ACC112 (cell line): ENCODE data around the gene DRC7.

Experiments
- H2AFZ ChIP-seq: fragments of 200-600 bp; sonication (generic); one replicate; pipeline ENCODE4 v1.6.0; 2017; ENCODE audit warnings: antibody characterized with exemption, low read length; ENCODE audit not compliant: unreplicated experiment
- H3K27ac ChIP-seq: fragments of 200-600 bp; sonication (generic); 2 replicates; pipeline ENCODE4 v1.5.1; 2014; ENCODE audit warnings: low read depth, mild to moderate bottlenecking, antibody characterized with exemption, low read length, moderate library complexity
- H3K27me3 ChIP-seq: fragments of 200-600 bp; sonication (generic); 2 replicates; pipeline ENCODE4 v1.6.1; 2014; ENCODE audit warnings: mild to moderate bottlenecking, antibody characterized with exemption, low read length, moderate library complexity, mixed read lengths; ENCODE audit not compliant: insufficient read depth
- H3K36me3 ChIP-seq: fragments of 200-600 bp; sonication (generic); 2 replicates; pipeline ENCODE4 v1.6.1; 2016; ENCODE audit warnings: mild to moderate bottlenecking, antibody characterized with exemption, low read length, moderate library complexity, mixed read lengths; ENCODE audit not compliant: insufficient read depth
- H3K4me1 ChIP-seq: fragments of 200-600 bp; sonication (generic); one replicate; pipeline ENCODE4 v1.6.1; 2016; ENCODE audit warnings: low read length, mixed read lengths; ENCODE audit not compliant: insufficient read depth, unreplicated experiment, control insufficient read depth
- H3K4me3 ChIP-seq: fragments of 200-600 bp; sonication (generic); 2 replicates; pipeline ENCODE4 v1.5.1; 2014; ENCODE audit warnings: mild to moderate bottlenecking, low read depth, low read length
- H3K79me2 ChIP-seq: fragments of 200-600 bp; sonication (generic); one replicate; pipeline ENCODE4 v1.6.0; 2016; ENCODE audit warnings: low read length; ENCODE audit not compliant: control insufficient read depth, unreplicated experiment, insufficient read depth

DRC7 gene

DNA sequence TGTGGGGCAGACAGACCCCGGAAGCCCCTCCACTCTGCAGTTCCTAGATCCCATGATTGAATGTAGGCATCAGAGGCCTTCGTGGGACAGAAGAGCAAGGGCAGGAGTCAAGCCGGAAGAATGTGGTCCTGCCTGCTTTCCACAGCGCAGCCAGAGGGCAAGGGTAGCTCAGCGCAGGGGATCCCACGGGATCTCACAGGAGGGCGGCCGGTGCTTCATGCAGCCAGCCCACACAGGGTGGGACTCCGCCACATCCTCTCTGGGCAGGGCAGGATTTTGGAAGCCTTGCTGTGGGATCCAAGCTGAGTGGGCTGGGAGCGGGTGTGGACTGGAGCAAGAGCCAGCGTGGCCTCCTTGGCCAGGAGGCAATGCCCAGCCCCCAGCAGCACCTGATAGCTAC, 54.0 kb downstream of the DRC7 start:
- H3K27ac ChIP-seq: no peak overlapping the region

DNA sequence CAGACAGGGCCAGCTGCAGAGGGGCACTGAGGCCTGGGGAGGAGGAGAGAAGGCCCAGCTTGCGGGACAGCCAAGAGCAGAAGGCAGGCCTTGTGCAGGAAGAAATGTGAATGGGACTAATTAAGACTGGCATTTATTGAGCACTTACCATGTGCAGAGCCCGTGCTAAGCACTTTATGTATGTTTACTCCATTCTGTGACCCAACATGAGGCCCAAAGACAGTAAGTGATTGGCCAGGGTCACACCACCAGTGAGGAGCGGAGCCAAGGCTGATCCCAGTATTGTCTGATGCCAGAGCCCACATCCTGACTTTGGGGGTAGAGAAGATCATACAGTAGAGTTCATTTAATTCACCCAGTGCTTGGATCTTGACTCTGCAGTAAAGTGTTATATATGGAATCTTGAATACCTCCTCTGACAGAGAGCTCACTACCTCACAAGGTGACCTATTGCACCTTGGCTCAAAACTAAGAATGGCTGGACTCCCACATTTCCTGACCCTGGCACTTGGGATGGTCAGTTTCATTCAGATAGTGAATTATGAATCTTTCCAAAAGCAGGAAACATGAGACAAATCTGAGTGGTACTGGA, 54.6 kb downstream of the DRC7 start:
- Histone ChIP-seq H3K4me3 (no peak overlapping the region), H3K79me2 (no peaks in the 10 kb centered on the region), H2AFZ (no peak overlapping the region), H3K27ac (no peak overlapping the region), H3K27me3 (no peaks in the 10 kb centered on the region), H3K4me1 (no peaks in the 10 kb centered on the region), H3K36me3 (no peaks in the 10 kb centered on the region)

More for the DNA sequence above, 54.0 kb downstream of the DRC7 start:
- H3K79me2 ChIP-seq: no peaks in the 10 kb centered on the region
- H3K36me3 ChIP-seq: no peaks in the 10 kb centered on the region
- no peaks in the 10 kb centered on the region for H3K4me1 ChIP-seq
- no peak overlapping the region for H2AFZ ChIP-seq
- no peak overlapping the region for H3K4me3 ChIP-seq
- no peaks in the 10 kb centered on the region for H3K27me3 ChIP-seq

DNA sequence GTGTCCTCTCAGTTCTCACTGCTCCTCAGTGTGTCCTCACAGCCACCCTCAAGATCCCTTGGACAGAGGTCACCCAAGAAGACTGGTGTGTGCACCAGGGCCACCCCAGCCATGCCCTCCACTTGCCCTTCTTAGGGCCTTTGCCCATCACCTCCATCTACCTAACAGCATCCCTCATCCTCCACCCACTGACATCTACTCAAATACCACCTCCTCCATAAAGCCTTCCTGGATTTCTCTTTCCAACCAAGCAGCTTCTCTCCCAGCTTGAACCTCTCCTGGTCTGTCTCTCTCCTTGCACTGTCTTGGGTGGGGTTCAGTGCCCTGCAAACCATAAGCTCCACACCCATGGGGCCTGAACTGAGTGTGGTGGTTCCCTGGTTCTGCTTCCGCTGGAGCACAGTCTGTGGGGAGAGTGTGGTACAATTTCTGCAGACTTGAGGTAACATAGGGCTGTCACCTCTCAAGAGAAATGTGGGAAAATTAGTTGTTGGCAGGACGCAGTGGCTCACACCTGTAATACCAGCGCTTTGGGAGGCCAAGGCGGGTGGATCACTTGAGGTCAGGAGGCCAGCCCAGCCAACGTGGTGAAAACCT, 55.3 kb downstream of the DRC7 start:
- no peaks in the 10 kb centered on the region for H3K4me1 ChIP-seq
- H3K79me2 ChIP-seq: no peaks in the 10 kb centered on the region
- H3K27ac ChIP-seq: no peak overlapping the region
- H3K36me3 ChIP-seq: no peaks in the 10 kb centered on the region
- no peak overlapping the region for H2AFZ ChIP-seq
- no peak overlapping the region for H3K4me3 ChIP-seq
- no peaks in the 10 kb centered on the region for H3K27me3 ChIP-seq

DNA sequence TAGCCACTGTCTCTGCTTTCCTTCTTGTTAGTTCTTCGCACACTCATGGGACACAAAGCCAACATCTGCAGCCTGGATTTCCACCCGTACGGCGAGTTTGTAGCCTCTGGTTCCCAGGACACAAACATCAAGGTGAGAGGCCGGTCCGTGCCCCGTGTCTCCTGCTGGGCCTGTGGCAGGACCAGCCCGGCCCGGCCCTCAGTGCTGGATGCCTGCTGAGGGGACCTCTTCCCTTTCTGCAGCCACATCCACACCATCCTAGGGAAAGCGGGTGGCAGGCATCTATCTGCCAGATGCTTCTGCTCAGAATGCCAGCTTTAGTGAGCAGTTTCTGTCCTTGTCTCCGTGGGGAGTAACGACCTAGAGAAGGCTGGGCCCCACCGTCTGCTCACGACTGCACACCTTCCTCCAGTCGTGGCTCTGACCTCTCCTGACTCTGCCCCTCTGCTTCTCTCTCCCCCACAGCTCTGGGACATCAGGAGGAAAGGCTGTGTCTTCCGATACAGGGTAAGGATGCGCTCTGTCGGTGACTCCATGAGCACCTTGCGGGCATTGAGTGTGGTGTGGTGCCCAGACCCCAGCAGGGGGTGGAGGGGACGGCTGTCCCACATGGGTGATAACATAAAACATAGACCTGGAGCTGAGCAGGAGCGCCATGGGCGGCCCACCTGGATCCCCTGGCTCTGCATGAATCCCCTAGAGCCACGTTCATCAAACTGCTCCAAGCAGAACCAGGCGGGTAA, 56.4 kb downstream of the DRC7 start:
- Histone ChIP-seq H3K36me3 (no peaks in the 10 kb centered on the region), H3K27ac (no peak overlapping the region), H2AFZ (no peak overlapping the region), H3K4me1 (no peaks in the 10 kb centered on the region), H3K4me3 (no peak overlapping the region), H3K79me2 (no peaks in the 10 kb centered on the region), H3K27me3 (no peaks in the 10 kb centered on the region)

DNA sequence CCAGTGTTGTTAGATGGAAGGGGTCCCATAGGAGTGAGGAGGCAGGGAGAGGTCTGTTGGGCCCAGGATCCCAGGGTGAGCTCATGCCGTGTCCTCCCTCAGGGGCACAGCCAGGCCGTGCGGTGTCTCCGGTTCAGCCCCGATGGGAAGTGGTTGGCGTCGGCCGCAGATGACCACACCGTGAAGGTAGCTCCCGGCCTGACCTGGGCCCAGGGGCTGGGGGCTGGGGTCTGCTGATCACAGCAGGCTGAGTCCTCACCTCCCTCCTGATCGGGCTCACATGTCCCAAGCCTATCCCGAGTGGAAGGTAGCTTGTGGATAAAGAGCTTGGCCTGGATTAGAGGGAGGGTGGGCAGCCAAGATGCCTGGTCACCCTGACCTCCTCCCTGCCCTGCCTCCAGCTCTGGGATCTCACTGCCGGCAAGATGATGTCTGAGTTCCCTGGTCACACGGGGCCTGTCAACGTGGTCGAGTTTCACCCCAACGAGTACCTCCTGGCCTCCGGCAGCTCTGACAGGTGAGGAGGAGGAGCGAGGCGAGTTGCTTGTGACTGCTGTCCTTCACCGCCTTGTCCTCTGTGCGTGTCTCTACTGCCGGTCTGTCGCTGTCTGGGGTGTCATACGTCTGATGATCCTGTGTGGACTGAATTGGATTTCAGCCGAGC, 57.1 kb downstream of the DRC7 start:
- H3K4me3 ChIP-seq: no peak overlapping the region
- H2AFZ ChIP-seq: no peak overlapping the region
- H3K27ac ChIP-seq: no peak overlapping the region
- H3K27me3 ChIP-seq: no peaks in the 10 kb centered on the region
- H3K36me3 ChIP-seq: no peaks in the 10 kb centered on the region
- H3K4me1 ChIP-seq: no peaks in the 10 kb centered on the region
- no peaks in the 10 kb centered on the region for H3K79me2 ChIP-seq

DNA sequence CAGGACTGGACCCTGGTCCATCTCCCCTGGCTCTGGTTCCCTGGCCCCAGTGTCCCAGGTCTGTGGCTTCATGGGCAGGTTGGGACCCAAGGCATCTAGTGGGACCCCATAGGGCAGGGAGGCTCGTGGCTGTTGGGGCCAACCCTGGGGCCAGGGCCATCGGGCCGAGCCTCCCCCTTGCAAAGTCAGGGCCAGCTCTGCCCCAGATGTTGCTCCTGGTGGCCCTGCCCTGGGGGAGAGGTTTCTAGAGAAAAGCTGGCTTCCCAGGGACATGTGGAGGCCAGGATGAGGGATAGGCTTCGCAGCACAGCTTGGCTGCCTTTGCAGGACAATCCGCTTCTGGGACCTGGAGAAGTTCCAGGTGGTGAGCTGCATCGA, 57.6 kb downstream of the DRC7 start:
- Histone ChIP-seq H3K4me1 (no peaks in the 10 kb centered on the region), H3K36me3 (no peaks in the 10 kb centered on the region), H3K79me2 (no peaks in the 10 kb centered on the region), H3K27ac (no peak overlapping the region), H3K27me3 (no peaks in the 10 kb centered on the region), H3K4me3 (no peak overlapping the region), H2AFZ (no peak overlapping the region)

DNA sequence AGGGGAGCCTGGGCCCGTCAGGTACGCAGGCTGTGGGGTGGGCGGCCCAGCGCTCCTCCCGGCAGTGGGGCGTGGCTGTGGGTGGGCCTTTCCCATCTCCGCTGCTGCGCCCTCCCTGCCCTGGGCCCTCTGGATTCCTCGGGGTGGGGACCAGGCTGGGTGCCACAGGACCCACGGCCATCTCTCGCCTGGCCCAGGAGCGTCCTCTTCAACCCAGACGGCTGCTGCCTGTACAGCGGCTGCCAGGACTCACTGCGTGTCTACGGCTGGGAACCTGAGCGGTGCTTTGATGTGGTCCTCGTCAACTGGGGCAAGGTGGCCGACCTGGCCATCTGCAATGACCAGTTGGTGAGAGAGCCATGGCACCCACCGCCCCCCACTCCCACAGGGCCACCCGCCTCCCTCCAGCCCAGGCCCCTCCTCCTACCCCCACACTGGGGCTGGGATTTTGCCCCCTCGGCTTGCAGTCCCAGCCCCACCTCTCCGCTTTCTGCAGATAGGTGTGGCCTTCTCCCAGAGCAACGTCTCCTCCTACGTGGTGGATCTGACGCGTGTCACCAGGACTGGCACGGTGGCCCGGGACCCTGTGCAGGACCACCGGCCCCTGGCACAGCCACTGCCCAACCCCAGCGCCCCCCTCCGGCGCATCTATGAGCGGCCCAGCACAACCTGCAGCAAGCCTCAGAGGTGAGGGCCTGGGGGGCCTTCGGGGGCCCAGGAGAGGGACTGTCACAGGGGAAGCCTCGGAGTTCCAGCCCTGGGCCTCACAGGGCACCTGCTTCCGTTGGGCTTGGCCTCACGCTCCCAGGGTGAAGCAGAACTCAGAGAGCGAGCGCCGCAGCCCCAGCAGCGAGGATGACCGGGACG, 58.2 kb downstream of the DRC7 start:
- Histone ChIP-seq H3K4me1 (no peaks in the 10 kb centered on the region), H3K4me3 (no peak overlapping the region), H2AFZ (no peak overlapping the region), H3K79me2 (no peaks in the 10 kb centered on the region), H3K27me3 (no peaks in the 10 kb centered on the region), H3K27ac (no peak overlapping the region), H3K36me3 (no peaks in the 10 kb centered on the region)

DNA sequence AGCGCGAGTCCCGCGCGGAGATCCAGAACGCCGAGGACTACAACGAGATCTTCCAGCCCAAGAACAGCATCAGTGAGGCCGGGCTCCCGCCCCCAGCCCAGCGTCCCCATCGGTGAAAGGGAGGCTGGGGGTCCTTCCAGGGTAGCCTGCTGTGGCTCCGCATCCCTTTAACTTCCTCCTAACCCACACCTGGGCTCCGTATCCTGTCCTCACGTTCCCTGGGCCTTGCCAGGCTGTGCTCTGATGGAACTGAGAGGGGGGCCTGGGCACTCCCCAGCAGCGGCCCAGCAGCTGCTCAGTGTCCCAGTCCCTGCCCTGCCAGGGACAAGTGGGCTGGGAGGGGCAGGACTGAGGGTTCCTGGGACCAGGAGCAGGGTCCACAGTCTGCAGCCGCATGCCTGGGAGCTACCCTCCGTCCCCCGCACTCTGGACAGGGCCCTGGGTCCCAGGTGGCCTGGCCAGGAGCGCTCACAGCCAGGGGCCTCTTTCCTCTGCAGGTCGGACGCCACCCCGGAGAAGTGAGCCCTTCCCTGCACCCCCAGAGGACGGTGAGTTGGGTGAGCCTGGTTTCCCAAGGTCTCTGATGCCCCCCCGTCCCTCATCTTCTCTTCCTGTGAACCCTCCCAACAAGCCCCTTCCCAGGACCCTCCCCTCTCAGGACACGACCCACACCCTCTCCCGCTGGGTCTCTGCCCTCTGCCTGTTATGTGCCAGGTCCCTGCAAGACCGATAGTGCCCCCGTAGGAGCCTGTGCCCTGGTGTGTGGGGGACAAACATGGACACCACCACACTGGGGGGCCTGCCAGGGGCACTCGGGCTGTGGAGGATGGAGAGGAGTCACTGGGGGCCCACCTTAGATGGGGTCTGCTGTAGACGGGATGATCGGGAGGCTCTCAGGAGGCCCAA, 59.1 kb downstream of the DRC7 start:
- Histone ChIP-seq H2AFZ (no peak overlapping the region), H3K27ac (no peak overlapping the region), H3K79me2 (no peaks in the 10 kb centered on the region), H3K4me3 (no peak overlapping the region), H3K4me1 (no peaks in the 10 kb centered on the region), H3K36me3 (no peaks in the 10 kb centered on the region), H3K27me3 (no peaks in the 10 kb centered on the region)

DNA sequence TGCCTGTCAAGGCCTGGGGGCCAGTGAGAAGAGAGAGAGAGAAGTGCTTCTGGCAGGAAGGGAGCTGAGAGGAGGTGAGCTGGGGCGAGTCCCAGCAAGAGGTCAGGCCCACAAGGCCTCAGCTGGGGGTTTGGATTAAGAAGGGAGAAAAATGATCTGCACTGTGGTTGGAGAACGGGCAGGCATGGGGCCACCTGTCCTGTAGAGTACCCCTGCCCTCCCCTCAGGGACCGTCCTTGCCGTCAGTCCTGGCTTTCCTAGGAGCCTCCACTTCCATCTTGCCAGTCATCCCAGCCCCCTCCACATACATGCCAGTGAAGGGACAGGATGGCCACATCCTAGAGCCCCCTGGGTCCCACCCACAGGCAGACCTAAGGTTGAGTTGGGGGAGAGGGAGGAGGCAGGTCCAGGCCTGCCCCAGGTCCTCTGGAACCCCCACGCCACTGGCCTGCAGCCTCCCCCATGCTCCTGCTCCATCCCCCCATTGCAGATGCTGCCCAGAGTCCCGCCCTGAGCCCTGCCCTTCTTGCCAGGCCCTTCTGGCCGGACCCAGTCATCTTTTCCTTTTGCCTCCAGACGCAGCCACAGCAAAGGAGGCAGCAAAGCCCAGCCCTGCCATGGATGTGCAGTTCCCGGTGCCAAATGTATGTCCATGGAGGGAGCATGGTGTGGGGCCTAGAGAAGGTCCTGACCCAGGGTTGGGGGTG, 59.9 kb downstream of the DRC7 start:
- H3K27ac ChIP-seq: no peak overlapping the region
- no peaks in the 10 kb centered on the region for H3K36me3 ChIP-seq

More for the DNA sequence above, 59.9 kb downstream of the DRC7 start:
- H2AFZ ChIP-seq: no peak overlapping the region
- H3K4me1 ChIP-seq: no peaks in the 10 kb centered on the region
- no peak overlapping the region for H3K4me3 ChIP-seq
- H3K79me2 ChIP-seq: no peaks in the 10 kb centered on the region
- H3K27me3 ChIP-seq: no peaks in the 10 kb centered on the region
